Sigmoid colon (tissue), 3 donors: ENCODE results near the gene IL34.

Experiments
- POLR2A ChIP-seq, 2 donors: fragments of 450-650 bp; IDR thresholded peaks; one replicate each; pipeline ENCODE4 v1.6.1; 2016; ENCODE audit warnings: antibody characterized with exemption in 2 of 2, mild to moderate bottlenecking in 2 of 2, moderate library complexity in 2 of 2
- TF ChIP-seq, protein P1 (sequence below), 4 experiments: fragments of 450-650 bp in 3 of 4; fragments of 200-600 bp in 1 of 4; IDR thresholded peaks; one replicate each; pipeline ENCODE4 v1.5.1; 2016 to 2019; ENCODE audit warnings: antibody characterized with exemption in 4 of 4, mild to moderate bottlenecking in 3 of 4, moderate library complexity in 2 of 4

DNA sequence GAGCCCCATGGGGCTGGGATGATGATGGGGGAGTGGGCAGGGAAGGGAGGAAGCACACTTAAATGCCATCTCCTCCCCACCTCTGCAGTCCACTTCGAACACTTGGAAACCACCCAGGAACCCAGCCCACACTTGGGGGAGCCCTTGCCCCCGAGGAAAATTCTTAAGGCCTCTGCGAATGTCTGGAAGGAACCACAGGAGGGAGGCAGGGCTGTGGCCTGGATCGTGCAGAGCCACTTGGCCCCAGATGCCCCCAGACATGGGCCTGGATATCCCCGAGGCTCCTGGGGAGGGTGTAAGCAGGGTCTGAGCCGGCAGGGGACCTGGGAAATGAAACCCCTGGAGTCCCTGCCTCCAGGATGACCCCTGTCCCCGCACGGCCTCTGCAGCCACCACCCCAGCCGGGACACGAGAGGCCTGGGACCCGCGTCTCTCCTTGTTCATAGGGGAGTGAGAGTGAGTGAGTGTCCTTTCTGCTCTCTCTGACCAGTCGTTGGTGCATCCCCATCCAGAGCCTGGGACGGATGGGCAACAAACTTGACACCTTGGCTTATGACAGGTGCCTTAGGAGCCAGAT is 51.3 kb downstream of the IL34 start:
- TF ChIP-seq, protein P1, sequence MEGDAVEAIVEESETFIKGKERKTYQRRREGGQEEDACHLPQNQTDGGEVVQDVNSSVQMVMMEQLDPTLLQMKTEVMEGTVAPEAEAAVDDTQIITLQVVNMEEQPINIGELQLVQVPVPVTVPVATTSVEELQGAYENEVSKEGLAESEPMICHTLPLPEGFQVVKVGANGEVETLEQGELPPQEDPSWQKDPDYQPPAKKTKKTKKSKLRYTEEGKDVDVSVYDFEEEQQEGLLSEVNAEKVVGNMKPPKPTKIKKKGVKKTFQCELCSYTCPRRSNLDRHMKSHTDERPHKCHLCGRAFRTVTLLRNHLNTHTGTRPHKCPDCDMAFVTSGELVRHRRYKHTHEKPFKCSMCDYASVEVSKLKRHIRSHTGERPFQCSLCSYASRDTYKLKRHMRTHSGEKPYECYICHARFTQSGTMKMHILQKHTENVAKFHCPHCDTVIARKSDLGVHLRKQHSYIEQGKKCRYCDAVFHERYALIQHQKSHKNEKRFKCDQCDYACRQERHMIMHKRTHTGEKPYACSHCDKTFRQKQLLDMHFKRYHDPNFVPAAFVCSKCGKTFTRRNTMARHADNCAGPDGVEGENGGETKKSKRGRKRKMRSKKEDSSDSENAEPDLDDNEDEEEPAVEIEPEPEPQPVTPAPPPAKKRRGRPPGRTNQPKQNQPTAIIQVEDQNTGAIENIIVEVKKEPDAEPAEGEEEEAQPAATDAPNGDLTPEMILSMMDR (IDR thresholded peaks at IDR 0.05) = peak in 3 of 4 experiments; percentile 10 to 37 (median 18)
- no peak for TF ChIP-seq POLR2A (IDR thresholded peaks at IDR 0.05)
